Aorta (tissue), 5 donors: ENCODE measurements around the gene CLDN10. TPM values are rescaled to one million over a fixed set of nuclear protein-coding genes. Genes with fewer than 3 reads are reported as not detected.

Source experiments
- ATAC-seq: fragments of 200-7000 bp; cut with Tn5 transposase; one replicate; pipeline ENCODE4 v1.9.1; 2022; ENCODE audit warnings: moderate library complexity; ENCODE audit not compliant: low FRiP score
- DNase-seq, 2 donors: peaks; one replicate each; pipeline ENCODE4 v3.0.0-alpha.2; 2020
- H3K27ac ChIP-seq, 2 donors: one replicate each; pipeline ENCODE4 v1.5.1; 2013; ENCODE audit warnings: low read length in 2 of 2, mild to moderate bottlenecking in 2 of 2, moderate library complexity in 2 of 2, control low read depth in 1 of 2, inconsistent platforms in 1 of 2, low read depth in 1 of 2
- H3K27me3 ChIP-seq, 2 donors: one replicate each; pipeline ENCODE4 v1.6.1; 2013; ENCODE audit warnings: control low read depth in 1 of 2, low read length in 1 of 2, mild to moderate bottlenecking in 1 of 2, moderate library complexity in 1 of 2; ENCODE audit not compliant: insufficient read depth in 2 of 2, control insufficient read depth in 1 of 2
- H3K36me3 ChIP-seq, 2 donors: one replicate each; pipeline ENCODE4 v1.6.1; 2013; ENCODE audit warnings: control low read depth in 1 of 2, low read length in 1 of 2, mild to moderate bottlenecking in 1 of 2; ENCODE audit not compliant: insufficient read depth in 2 of 2, control insufficient read depth in 1 of 2
- H3K4me1 ChIP-seq, 2 donors: one replicate each; pipeline ENCODE4 v1.6.1; 2013; ENCODE audit warnings: low read length in 2 of 2, control low read depth in 1 of 2, mild to moderate bottlenecking in 1 of 2, moderate library complexity in 1 of 2; ENCODE audit not compliant: insufficient read depth in 2 of 2, control insufficient read depth in 1 of 2
- H3K4me3 ChIP-seq, 2 donors: one replicate each; pipeline ENCODE4 v1.5.1; 2013; ENCODE audit warnings: low read length in 2 of 2, control low read depth in 1 of 2, mild to moderate bottlenecking in 1 of 2
- H3K9me3 ChIP-seq: one replicate; pipeline ENCODE4 v1.6.1; 2013; ENCODE audit warnings: mild to moderate bottlenecking, low read length; ENCODE audit not compliant: control insufficient read depth
- WGBS, 2 donors: extraction: QIAGEN DNeasy Blood & Tissue Kit; methylation state at CpG; one replicate each; pipeline ENCODE4 v1.1.7; 2013; 5-methylcytosine and 5-hydroxymethylcytosine counted together
- intact Hi-C, 2 donors: fragments of 100-400 bp; cut with DNase I; formaldehyde crosslinking; loops; one replicate each; pipeline versions ENCODE4 v1.14.2 to v1.15.0; 2022
- polyA plus RNA-seq, 2 donors: library from polyadenylated mRNA; stranded (reverse); fragments of 200-250 nt; gene quantifications; one replicate each; pipeline ENCODE4 v1.2.3, GENCODE V29; 2013
- total RNA-seq, 2 donors: library from RNA; stranded (reverse); fragmentation: NEBNext Ultra II Directional; extraction: Animal tissue kit (Norgen Biotek cat#: 25700); gene quantifications; one replicate each; pipeline ENCODE4 v1.2.1, GENCODE V29; 2021
- donor health status: healthy with polysubstance abuse.
- donor health status: Bipolar disorder and iron deficiency.
- donor health status: DM: no; HTN: no; CAD: no.
- donor health status: DM: no; HTN: no; CAD: no.
- donor health status: DM: yes; HTN: yes; CAD: no.

Gene CLDN10
- total and polyA plus RNA-seq, 4 donors = 0.56 to 0.66 (median 0.63) TPM; not detected in 1

DNA sequence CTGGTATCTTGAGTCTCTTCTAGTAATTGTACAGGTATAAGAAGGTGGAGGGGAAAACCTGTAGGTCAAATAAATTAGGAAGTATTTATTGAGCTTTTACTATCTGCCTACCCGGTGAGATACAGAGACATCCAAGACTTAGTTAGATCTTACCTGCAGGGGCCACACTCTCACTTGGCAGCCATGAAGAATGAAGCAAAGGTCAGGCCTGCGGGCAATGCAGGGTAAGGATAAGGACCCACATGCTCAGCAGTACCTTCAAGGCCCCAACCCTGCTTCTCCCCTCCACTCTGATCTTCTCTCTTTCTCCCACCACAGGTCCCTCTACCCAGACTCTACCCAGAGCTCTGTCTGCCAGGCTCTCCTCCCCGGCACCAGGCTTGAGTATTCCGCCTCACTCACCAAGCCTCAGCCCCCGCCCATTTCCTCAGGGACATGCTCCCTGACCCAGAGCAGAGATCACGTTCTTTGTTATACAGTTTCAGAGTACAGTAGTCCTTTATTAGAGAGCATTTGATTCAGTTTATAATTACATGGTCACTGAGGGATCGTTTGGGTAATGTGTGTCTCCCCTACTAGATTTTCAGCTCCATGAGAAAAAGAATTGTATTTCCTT is 18.9 kb upstream of the CLDN10 start:
- no peak overlapping the region for H3K27ac ChIP-seq
- H3K4me1 ChIP-seq = peaks cover 3% of the 10 kb centered on the region in 2 donors
- H3K4me3 ChIP-seq = no peak overlapping the region
- H3K9me3 ChIP-seq = no peaks in the 10 kb centered on the region
- H3K27me3 ChIP-seq = no peaks in the 10 kb centered on the region
- 85 to 90% methylated on average over 7 of the region's 7 CpGs for WGBS, 2 donors
- ATAC-seq (no peak), DNase-seq (no peak)
- no peaks in the 10 kb centered on the region for H3K36me3 ChIP-seq
- intact Hi-C loops = loop anchor here in 1 of 2 donors (10.0 kb wide), 1 partner anchor 301 kb away; no protein-coding TSS in a partner anchor

DNA sequence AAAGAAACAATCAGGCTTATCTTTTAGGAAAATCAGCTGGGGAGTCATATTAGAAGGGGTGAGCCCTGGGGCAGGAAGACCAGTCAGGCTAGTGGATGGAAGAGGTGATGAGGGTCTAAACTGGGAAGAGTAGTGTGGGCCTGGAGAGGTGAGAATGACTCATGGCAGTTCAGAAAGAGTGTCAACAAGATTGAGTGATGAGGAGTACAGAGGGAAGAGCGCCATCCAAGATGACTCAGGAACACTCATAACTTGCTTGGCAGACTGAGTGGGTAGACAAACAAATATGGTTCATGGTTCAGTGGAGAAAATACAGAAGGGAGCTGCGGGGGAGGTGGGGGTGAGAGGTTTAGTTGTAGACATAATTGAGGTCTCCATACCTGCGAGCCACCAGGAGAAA is 17.3 kb upstream of the CLDN10 start:
- Histone ChIP-seq H3K36me3 (no peaks in the 10 kb centered on the region), H3K27ac (no peak overlapping the region), H3K9me3 (no peaks in the 10 kb centered on the region), H3K4me1 (peaks cover 0 to 2% of the 10 kb centered on the region in 2 donors), H3K4me3 (no peak overlapping the region), H3K27me3 (no peaks in the 10 kb centered on the region)
- no peak for ATAC-seq
- WGBS, 2 donors = 55 to 61% methylated on average over 3 of the region's 3 CpGs
- no peak for DNase-seq
- intact Hi-C loops = loop anchor here in 1 of 2 donors (10.0 kb wide), 1 partner anchor 300 kb away; no protein-coding TSS in a partner anchor

DNA sequence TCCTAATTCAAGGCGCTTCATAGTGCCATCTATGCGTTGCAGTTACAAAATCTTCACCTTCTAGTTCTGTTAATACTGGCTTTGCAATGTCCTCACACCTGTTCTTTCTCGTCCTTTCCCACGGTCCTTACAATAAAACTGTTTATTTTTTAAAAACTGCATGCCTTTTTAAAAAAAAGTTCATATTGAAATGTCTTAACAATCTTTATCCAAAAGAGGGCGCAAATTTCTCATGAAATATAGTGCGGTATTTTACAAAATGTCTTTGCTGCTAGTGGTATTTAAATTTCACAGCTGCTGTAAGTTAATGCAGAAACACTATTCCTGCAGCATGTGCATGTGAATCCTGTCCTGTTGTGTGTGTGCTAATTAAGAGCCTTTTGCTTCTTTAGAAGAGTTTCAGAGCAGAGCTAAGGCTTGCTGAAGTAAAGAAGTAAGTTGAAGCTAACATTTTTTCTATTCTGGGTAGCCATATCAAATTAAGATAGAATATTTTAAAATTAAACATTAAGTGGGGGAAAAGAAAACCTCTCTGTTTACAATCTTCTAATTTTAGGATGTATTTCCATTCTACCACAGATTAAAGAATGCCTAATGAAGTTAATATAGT is 15.8 kb upstream of the CLDN10 start:
- Histone ChIP-seq H3K36me3 (no peaks in the 10 kb centered on the region), H3K27ac (no peak overlapping the region), H3K9me3 (no peaks in the 10 kb centered on the region), H3K27me3 (no peaks in the 10 kb centered on the region), H3K4me1 (peaks cover 0 to 4% of the 10 kb centered on the region in 2 donors), H3K4me3 (no peak overlapping the region)
- WGBS, 2 donors = 17 to 19% methylated on average over 6 of the region's 6 CpGs
- intact Hi-C loops = loop anchor here in 1 of 2 donors (10.0 kb wide), 1 partner anchor 298 kb away; no protein-coding TSS in a partner anchor
- DNase-seq (no peak), ATAC-seq (no peak)

DNA sequence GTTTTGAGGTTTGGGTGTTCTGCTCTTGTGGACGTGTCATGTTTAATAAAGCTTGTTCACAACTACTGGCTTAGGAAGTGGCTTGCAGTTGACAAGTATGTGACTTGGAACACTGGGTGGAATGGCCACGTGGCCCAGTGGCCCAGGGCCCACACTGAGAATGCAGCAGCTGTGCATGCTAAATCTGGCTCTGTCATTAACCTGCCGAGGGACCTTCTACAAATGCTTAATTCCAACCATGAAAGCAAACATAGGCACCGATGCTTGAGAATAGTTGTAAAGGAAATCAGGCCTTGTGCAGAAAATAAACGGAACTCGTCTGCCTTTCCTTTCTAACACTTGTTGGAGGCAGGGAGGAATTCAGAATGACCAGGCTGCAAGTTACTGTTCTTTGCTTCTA is 11.6 kb upstream of the CLDN10 start:
- DNase-seq (no peak), ATAC-seq (no peak)
- peaks cover 0 to 4% of the 10 kb centered on the region in 2 donors for H3K4me1 ChIP-seq
- no peak overlapping the region for H3K27ac ChIP-seq
- intact Hi-C loops = no loop called here
- H3K27me3 ChIP-seq = no peaks in the 10 kb centered on the region
- no peaks in the 10 kb centered on the region for H3K36me3 ChIP-seq
- no peaks in the 10 kb centered on the region for H3K9me3 ChIP-seq
- WGBS, 2 donors = 6 to 10% methylated on average over 6 of the region's 6 CpGs
- H3K4me3 ChIP-seq = no peak overlapping the region

DNA sequence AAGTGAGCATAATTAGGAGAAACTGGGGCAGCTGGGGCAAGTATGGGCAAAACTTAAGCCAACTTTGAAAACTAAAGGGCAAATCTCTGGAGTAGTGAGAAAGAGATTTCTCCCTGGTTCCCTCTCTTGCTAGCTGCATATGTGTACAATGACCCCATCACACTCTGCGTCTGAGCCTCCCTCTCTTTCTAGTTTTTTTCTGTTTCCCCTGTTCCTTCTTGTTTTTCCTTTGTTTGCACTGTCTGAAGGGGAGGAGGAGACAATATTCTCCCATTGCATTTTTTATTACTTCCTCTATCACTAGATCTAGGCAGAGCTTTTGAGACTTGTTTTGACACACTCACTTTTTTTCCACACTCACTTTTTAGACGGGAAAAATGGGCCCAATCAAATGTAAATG is 11.2 kb upstream of the CLDN10 start:
- no peak for ATAC-seq
- Histone ChIP-seq H3K36me3 (no peaks in the 10 kb centered on the region), H3K4me3 (no peak overlapping the region), H3K27me3 (no peaks in the 10 kb centered on the region), H3K4me1 (peaks cover 0 to 4% of the 10 kb centered on the region in 2 donors), H3K27ac (no peak overlapping the region), H3K9me3 (no peaks in the 10 kb centered on the region)
- intact Hi-C loops = no loop called here
- WGBS, 2 donors = 52 to 68% methylated on average over 2 of the region's 2 CpGs
- no peak for DNase-seq

DNA sequence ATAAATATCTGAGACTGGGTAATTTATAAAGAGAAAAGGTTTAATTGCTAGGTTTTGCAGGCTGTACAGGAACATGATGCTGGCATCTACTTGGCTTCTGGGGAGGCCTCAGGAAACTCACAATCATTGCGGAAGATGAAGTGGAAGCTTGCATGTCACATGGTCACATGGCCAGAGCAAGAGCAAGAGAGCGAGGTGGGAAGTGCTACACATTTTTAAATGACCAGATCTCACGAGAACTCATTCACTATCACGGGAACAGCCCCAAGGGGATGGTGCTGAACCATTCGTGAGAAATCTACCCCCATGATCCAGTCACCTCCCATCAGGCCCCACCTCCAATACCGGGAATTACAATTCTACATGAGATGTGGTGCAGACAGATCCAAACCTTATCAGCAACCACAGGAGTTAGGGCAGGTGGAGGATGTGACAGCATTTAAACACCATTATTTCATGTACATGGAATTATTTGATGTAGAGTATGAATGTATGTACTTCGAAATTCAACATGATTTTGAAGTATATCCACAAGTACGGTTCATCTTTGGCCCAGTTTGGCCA is 10.5 kb upstream of the CLDN10 start:
- Histone ChIP-seq H3K36me3 (no peaks in the 10 kb centered on the region), H3K27me3 (no peaks in the 10 kb centered on the region), H3K4me1 (peaks cover 0 to 4% of the 10 kb centered on the region in 2 donors), H3K9me3 (no peaks in the 10 kb centered on the region), H3K4me3 (no peak overlapping the region), H3K27ac (no peak overlapping the region)
- ATAC-seq (no peak), DNase-seq (no peak)
- WGBS, 2 donors = 95 to 96% methylated on average over 8 of the region's 8 CpGs
- intact Hi-C loops = no loop called here

DNA sequence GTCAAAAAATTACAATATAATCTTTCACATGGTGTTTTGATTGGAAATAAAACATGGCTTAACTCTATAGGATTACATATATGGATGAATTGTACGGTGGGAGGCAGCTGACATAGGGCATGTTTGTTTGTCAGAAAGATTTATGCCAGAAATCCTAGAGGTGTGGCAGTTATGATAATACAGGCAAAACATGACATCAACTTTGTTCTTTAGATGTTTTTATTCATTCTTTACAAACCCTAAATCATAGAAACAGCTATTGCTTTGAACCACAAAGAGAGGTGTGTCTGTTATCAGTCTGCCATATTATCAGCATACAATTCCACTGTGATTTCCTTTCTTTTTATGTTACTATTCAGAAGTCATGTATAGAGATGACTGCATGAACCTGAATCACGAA is 8.2 kb upstream of the CLDN10 start:
- Histone ChIP-seq H3K27ac (no peak overlapping the region), H3K9me3 (no peaks in the 10 kb centered on the region), H3K27me3 (no peaks in the 10 kb centered on the region), H3K36me3 (no peaks in the 10 kb centered on the region), H3K4me1 (peaks cover 0 to 4% of the 10 kb centered on the region in 2 donors), H3K4me3 (no peak overlapping the region)
- intact Hi-C loops = no loop called here
- WGBS, 2 donors = 67 to 70% methylated on average over 2 of the region's 2 CpGs
- ATAC-seq = no peak
- no peak for DNase-seq

DNA sequence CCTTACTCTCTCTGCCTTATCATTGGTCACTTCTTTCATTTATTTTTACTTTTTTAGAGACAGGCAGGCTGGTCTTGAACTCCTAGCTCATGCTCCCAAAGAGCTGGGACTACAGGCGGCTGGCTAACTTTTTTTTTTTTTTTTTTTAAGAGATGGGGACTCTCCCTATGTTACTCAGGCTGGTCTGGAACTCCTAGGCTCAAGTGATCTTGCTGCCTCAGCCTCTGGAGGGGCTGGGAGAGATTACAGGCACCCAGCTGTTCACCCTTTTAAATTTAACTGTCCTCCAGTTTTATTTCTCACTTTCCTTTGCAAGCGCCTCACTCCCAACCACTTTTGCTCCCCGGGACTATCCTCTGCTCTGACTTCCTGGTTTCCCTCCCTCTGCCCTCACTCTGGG is 5.6 kb upstream of the CLDN10 start:
- H3K27me3 ChIP-seq = peaks cover 0 to 2% of the 10 kb centered on the region in 2 donors
- no peak for DNase-seq
- no peak for ATAC-seq

More for the DNA sequence above, 5.6 kb upstream of the CLDN10 start:
- WGBS, 2 donors = 19 to 27% methylated on average over 3 of the region's 3 CpGs
- Histone ChIP-seq H3K27ac (no peak overlapping the region), H3K4me3 (no peak overlapping the region), H3K9me3 (no peaks in the 10 kb centered on the region), H3K4me1 (no peaks in the 10 kb centered on the region), H3K36me3 (no peaks in the 10 kb centered on the region)
- intact Hi-C loops = no loop called here
